Caco-2 (cell line): ENCODE measurements around the gene PTDSS2. TPM values are rescaled to one million over a fixed set of nuclear protein-coding genes. Genes with fewer than 3 reads are reported as not detected.

Source experiments
- BruUV-seq: library from RNA; stranded (reverse); fragments of 400-500 nt; replicated peaks from 2 replicates; lab custom pipeline; 2021; lab: Mats Ljungman, UMichigan
- CTCF ChIA-PET: fragments of 300-600 bp; sonication (Branson Sonifier 250); formaldehyde crosslinking; loops from one replicate; lab custom pipeline; 2022; ENCODE audit warnings: antibody characterized with exemption; lab: Charles Lee
- POLR2A ChIA-PET: fragments of 300-600 bp; sonication (Branson Sonifier 250); formaldehyde crosslinking; loops from one replicate; lab custom pipeline; 2022; ENCODE audit warnings: antibody characterized with exemption; lab: Charles Lee
- DNase-seq, 2 experiments: peaks; one replicate each; pipeline versions ENCODE4 v3.0.0 to v3.0.0-alpha.2; 2020 to 2022
- H3K27me3 ChIP-seq: replicated peaks from 2 replicates; pipeline ENCODE4 v1.6.0; 2011; ENCODE audit warnings: low read length; ENCODE audit not compliant: control insufficient read depth, insufficient read depth
- H3K36me3 ChIP-seq: 2 replicates; pipeline ENCODE4 v1.5.1; 2011; ENCODE audit warnings: low read length; ENCODE audit not compliant: control insufficient read depth, insufficient read depth
- H3K4me1 ChIP-seq: fragments of 250-450 bp; sonication (Bioruptor Pico); 2 replicates; pipeline ENCODE4 v1.5.1; 2020; ENCODE audit warnings: mild to moderate bottlenecking
- H3K4me3 ChIP-seq: 2 replicates; pipeline ENCODE4 v1.5.1; 2011; ENCODE audit warnings: low read depth, mild to moderate bottlenecking, control low read depth, low read length
- H3K9me3 ChIP-seq: fragments of 250-450 bp; sonication (Bioruptor Pico); 2 replicates; pipeline ENCODE4 v1.5.1; 2020; ENCODE audit warnings: mild to moderate bottlenecking, moderate library complexity
- H3K27ac Mint-ChIP-seq: one replicate; pipeline ENCODE4 v1.8.0; 2022; ENCODE audit warnings: mixed read lengths; ENCODE audit not compliant: unreplicated experiment
- H3K27me3 Mint-ChIP-seq: one replicate; pipeline ENCODE4 v1.8.0; 2022; ENCODE audit warnings: mixed read lengths; ENCODE audit not compliant: insufficient read depth, unreplicated experiment
- H3K36me3 Mint-ChIP-seq: one replicate; pipeline ENCODE4 v1.8.0; 2022; ENCODE audit warnings: mild to moderate bottlenecking, mixed read lengths; ENCODE audit not compliant: insufficient read depth, unreplicated experiment
- H3K4me1 Mint-ChIP-seq: one replicate; pipeline ENCODE4 v1.8.0; 2022; ENCODE audit warnings: low read depth, mixed read lengths; ENCODE audit not compliant: unreplicated experiment
- H3K4me3 Mint-ChIP-seq: one replicate; pipeline ENCODE4 v1.8.0; 2022; ENCODE audit warnings: mild to moderate bottlenecking, moderate library complexity, mixed read lengths; ENCODE audit not compliant: unreplicated experiment
- H3K9me3 Mint-ChIP-seq: one replicate; pipeline ENCODE4 v1.8.0; 2022; ENCODE audit warnings: mixed read lengths; ENCODE audit not compliant: unreplicated experiment
- intact Hi-C: fragments of 100-400 bp; cut with micrococcal nuclease; formaldehyde crosslinking; loops from one replicate; pipeline ENCODE4 v1.10.0; 2022; ENCODE audit not compliant: unreplicated experiment
- total RNA-seq: library from RNA; stranded (reverse); gene quantifications from 2 replicates; pipeline ENCODE4 v1.2.3, GENCODE V29; 2022
- TF ChIP-seq, protein P1 (sequence below), 2 experiments: fragments of 200-600 bp in 1 of 2; IDR thresholded peaks; 1 replicate in 1 of 2; 2 replicates in 1 of 2; pipeline versions ENCODE4 v1.5.1 to v1.8.0; 2011 to 2022; ENCODE audit warnings: antibody characterized with exemption in 1 of 2, control low read depth in 1 of 2, inconsistent platforms in 1 of 2, low read depth in 1 of 2, low read length in 1 of 2, mild to moderate bottlenecking in 1 of 2, moderate library complexity in 1 of 2; ENCODE audit not compliant: insufficient read depth in 1 of 2, severe bottlenecking in 1 of 2, unreplicated experiment in 1 of 2

PTDSS2 gene
- total RNA-seq, 1 experiment from 2014 or later, result 44.3 TPM

DNA sequence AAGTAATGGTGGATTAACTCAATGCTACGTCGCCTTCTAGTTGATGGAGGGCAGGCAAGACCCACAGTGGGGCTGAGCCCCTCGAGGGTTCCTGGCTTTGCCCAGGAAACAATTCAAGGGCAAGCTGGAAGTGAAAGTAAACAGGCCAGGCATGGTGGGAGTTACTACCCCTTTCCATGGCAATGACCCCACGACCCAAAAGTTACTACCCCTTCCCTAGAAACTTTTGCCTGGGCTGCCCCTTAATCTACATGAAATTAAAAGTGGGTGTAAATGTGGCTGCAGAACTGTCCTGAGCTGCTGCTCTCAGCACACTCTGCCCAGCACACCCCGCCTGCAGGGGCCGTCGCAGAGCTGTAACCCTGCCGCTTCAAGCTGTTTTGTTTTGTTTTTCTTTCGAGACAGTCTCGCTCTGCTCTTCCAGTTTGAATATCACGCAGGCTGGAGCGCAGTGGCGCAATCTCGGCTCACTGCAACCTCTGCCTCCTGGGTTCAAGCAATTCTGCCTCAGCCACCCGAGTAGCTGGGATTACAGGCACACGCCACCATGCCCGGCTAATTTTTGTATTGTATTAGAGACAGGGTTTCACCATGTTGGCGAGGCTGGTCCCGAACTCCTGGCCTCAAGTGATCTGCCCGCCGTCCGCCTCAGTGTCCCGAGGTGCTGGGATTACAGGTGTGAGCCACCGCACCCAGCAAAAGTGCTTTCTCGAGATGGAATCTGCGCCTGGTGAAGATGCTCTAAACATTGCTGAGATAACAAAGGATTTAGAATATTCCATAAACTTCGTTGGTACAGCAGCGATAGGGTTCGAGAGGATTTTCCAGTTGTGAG, 62.9 kb downstream of the PTDSS2 start:
- H3K27me3 Mint-ChIP-seq, result no peaks in the 10 kb centered on the region
- H3K27ac Mint-ChIP-seq, result no peak overlapping the region

DNA sequence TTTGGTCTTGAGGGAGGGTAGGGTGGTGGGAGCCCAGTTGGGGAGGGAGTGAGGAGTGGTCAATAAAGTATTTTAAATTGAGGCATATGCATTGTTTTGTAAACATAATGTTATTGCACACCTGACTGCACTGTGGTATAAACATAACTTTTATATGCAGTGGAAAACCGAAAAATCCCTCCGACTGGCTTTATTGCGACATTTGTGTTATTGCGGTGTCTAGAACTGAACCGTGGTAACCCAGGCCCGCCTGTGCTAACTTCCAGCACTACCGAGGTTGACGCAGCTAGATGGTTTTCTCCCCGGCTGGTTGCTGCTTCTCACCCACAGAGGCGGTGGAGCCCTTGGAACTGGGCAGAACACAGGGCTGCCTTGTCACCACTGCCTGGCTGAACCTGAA, 64.5 kb downstream of the PTDSS2 start:
- H3K27me3 ChIP-seq, result no peaks in the 10 kb centered on the region
- H3K4me3 Mint-ChIP-seq, result no peak overlapping the region
- DNase-seq, result no peak
- peaks cover 30% of the 10 kb centered on the region for H3K36me3 Mint-ChIP-seq
- ChIA-PET POLR2A (no interaction called here), CTCF (no interaction called here)
- H3K4me3 ChIP-seq, result no peak overlapping the region
- H3K27me3 Mint-ChIP-seq, result no peaks in the 10 kb centered on the region
- peaks cover 15% of the 10 kb centered on the region for H3K9me3 Mint-ChIP-seq
- no peak overlapping the region for H3K27ac Mint-ChIP-seq
- intact Hi-C loops, result no loop called here
- no peaks in the 10 kb centered on the region for H3K36me3 ChIP-seq
- TF ChIP-seq, protein P1, sequence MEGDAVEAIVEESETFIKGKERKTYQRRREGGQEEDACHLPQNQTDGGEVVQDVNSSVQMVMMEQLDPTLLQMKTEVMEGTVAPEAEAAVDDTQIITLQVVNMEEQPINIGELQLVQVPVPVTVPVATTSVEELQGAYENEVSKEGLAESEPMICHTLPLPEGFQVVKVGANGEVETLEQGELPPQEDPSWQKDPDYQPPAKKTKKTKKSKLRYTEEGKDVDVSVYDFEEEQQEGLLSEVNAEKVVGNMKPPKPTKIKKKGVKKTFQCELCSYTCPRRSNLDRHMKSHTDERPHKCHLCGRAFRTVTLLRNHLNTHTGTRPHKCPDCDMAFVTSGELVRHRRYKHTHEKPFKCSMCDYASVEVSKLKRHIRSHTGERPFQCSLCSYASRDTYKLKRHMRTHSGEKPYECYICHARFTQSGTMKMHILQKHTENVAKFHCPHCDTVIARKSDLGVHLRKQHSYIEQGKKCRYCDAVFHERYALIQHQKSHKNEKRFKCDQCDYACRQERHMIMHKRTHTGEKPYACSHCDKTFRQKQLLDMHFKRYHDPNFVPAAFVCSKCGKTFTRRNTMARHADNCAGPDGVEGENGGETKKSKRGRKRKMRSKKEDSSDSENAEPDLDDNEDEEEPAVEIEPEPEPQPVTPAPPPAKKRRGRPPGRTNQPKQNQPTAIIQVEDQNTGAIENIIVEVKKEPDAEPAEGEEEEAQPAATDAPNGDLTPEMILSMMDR (IDR thresholded peaks at IDR 0.05; ENCODE audit: insufficient read depth in 1 of 2, low read depth in 1 of 2, low read length in 1 of 2, severe bottlenecking in 1 of 2, unreplicated experiment in 1 of 2), result no peak
- peaks cover 6% of the 10 kb centered on the region; the same call in 1 of the 2 replicates for H3K9me3 ChIP-seq
- H3K4me1 Mint-ChIP-seq, result no peaks in the 10 kb centered on the region
- BruUV-seq, result no TSS peak
- peaks cover 10% of the 10 kb centered on the region for H3K4me1 ChIP-seq

More for the DNA sequence above, 62.9 kb downstream of the PTDSS2 start:
- Mint-ChIP-seq H3K4me3 (no peak overlapping the region), H3K9me3 (peaks cover 15% of the 10 kb centered on the region), H3K4me1 (no peaks in the 10 kb centered on the region), H3K36me3 (peaks cover 29% of the 10 kb centered on the region)
- no peak for DNase-seq
- no TSS peak for BruUV-seq
- ChIA-PET CTCF (no interaction called here), POLR2A (interaction anchor here (0.6 kb wide), 2 partner anchors 63 to 173 kb away, joined by 4 to 6 read pairs; no protein-coding TSS in a partner anchor)
- intact Hi-C loops, result no loop called here
- Histone ChIP-seq H3K36me3 (no peaks in the 10 kb centered on the region; the same call in 1 of the 2 replicates), H3K9me3 (peaks cover 6% of the 10 kb centered on the region; the same call in 1 of the 2 replicates), H3K4me1 (peaks cover 6% of the 10 kb centered on the region; the same call in 1 of the 2 replicates), H3K4me3 (no peak overlapping the region), H3K27me3 (no peaks in the 10 kb centered on the region)
- TF ChIP-seq, protein P1 (IDR thresholded peaks at IDR 0.05; ENCODE audit: insufficient read depth in 1 of 2, low read depth in 1 of 2, low read length in 1 of 2, severe bottlenecking in 1 of 2, unreplicated experiment in 1 of 2), result no peak

DNA sequence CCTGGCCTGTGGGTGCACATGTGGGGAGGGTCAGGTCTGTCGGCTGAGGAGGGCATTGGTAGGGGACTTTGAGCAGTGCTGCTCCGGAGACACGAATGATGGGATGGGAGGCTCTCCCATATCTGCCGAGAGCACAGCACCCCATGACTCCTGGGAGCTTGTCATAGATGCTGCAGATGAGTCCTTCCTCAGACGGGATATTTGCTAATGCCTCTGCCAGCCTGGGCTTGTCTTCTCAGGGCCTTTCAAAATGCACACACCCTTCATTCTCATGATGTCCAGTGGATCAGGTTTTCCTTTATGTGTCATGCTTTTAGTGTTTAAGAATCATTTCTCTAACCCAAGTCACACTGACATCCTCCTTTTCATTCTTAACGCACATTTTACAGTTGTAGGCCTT, 65.1 kb downstream of the PTDSS2 start:
- Histone ChIP-seq H3K4me1 (peaks cover 10% of the 10 kb centered on the region), H3K27me3 (no peaks in the 10 kb centered on the region), H3K9me3 (peaks cover 6% of the 10 kb centered on the region; the same call in 1 of the 2 replicates), H3K4me3 (no peak overlapping the region), H3K36me3 (no peaks in the 10 kb centered on the region)
- POLR2A ChIA-PET, result no interaction called here
- intact Hi-C loops, result no loop called here
- Mint-ChIP-seq H3K36me3 (peaks cover 24% of the 10 kb centered on the region), H3K27ac (no peak overlapping the region), H3K27me3 (no peaks in the 10 kb centered on the region), H3K4me1 (no peaks in the 10 kb centered on the region), H3K9me3 (peaks cover 15% of the 10 kb centered on the region), H3K4me3 (no peak overlapping the region)
- no TSS peak for BruUV-seq
- TF ChIP-seq, protein P1 (IDR thresholded peaks at IDR 0.05; ENCODE audit: insufficient read depth in 1 of 2, low read depth in 1 of 2, low read length in 1 of 2, severe bottlenecking in 1 of 2, unreplicated experiment in 1 of 2), result no peak
- DNase-seq, result no peak
- CTCF ChIA-PET, result no interaction called here
